EL (cell line): Measurements from ENCODE around the gene WWP2.
A peak's percentile ranks its signal among the peaks of the same experiment; 100 is the strongest.
"Not testable (repeated sequence)": the region's sequence is repeated elsewhere in the genome, so short reads cannot be mapped to it uniquely, and the experiment has no call there.

ENCODE experiments used
- DNase-seq: peaks from one replicate; pipeline ENCODE4 v3.0.0-alpha.2; 2016

The WWP2 gene

GRCh38 chr16:69931631-69932030, 169.5 kb downstream of the WWP2 start:
- no peak for DNase-seq

- no peak for DNase-seq
These were observed 170.1 kb downstream of the WWP2 start for GRCh38 chr16:69932228-69932627.

- DNase-seq, result no peak
These were observed 170.7 kb downstream of the WWP2 start for GRCh38 chr16:69932691-69933392.

- no peak for DNase-seq
These were observed 171.9 kb downstream of the WWP2 start for GRCh38 chr16:69934044-69934443.

GRCh38 chr16:69934751-69935150, 172.6 kb downstream of the WWP2 start:
- DNase-seq, result no peak

- no peak for DNase-seq
These were observed 173.2 kb downstream of the WWP2 start for GRCh38 chr16:69935278-69935711.

GRCh38 chr16:69935740-69936139, 173.6 kb downstream of the WWP2 start:
- DNase-seq, result no peak

- DNase-seq, result no peak
These were observed 174.1 kb downstream of the WWP2 start for GRCh38 chr16:69936252-69936651.

GRCh38 chr16:69936751-69937211, 174.6 kb downstream of the WWP2 start:
- no peak for DNase-seq

GRCh38 chr16:69937465-69937951, 175.4 kb downstream of the WWP2 start:
- DNase-seq, result no peak

GRCh38 chr16:69938981-69939820, 177.1 kb downstream of the WWP2 start:
- DNase-seq, result no peak

- no peak for DNase-seq
These were observed 177.9 kb downstream of the WWP2 start for GRCh38 chr16:69939821-69940585.

GRCh38 chr16:69940676-69941075, 178.5 kb downstream of the WWP2 start:
- DNase-seq, result no peak

GRCh38 chr16:69941251-69942098, 179.3 kb downstream of the WWP2 start:
- no peak for DNase-seq

- DNase-seq, result no peak
These were observed 180.0 kb downstream of the WWP2 start for GRCh38 chr16:69942099-69942491.

- no peak for DNase-seq
These were observed 180.6 kb downstream of the WWP2 start for GRCh38 chr16:69942627-69943170.

- peak; percentile 12 for DNase-seq
These were observed 181.3 kb downstream of the WWP2 start for GRCh38 chr16:69943241-69944036.

- DNase-seq, result not testable (repeated sequence)
These were observed 188.3 kb downstream of the WWP2 start for GRCh38 chr16:69950411-69950810.

- not testable (repeated sequence) for DNase-seq
These were observed 189.0 kb downstream of the WWP2 start, which contains the start of gene CLEC18A for GRCh38 chr16:69951017-69951671. TSS of gene CLEC18A (plus strand) at chr16:69951334. CDS start at chr16:69951367, 33 bp downstream.

- not testable (repeated sequence) for DNase-seq
These were observed 189.5 kb downstream of the WWP2 start for GRCh38 chr16:69951672-69952031.
